ENCODE results near the gene ANAPC16. TPM values are rescaled to one million over a fixed set of nuclear protein-coding genes. Genes with fewer than 3 reads are reported as not detected.
"Not testable (repeated sequence)": the region's sequence is repeated elsewhere in the genome, so short reads cannot be mapped to it uniquely, and the experiment has no call there.

Gene ANAPC16
- total RNA-seq, 2 experiments from 2014 or later: 71.0 to 81.8 TPM

- Mint-ChIP-seq H3K27ac (no peak overlapping the region), H3K36me3 (peaks cover 20% of the 10 kb centered on the region), H3K27me3 (no peaks in the 10 kb centered on the region), H3K4me1 (peaks cover 3% of the 10 kb centered on the region), H3K4me3 (no peak overlapping the region), H3K9me3 (no peaks in the 10 kb centered on the region)
- DNase-seq: no peak
Measured at GRCh38 chr10:72200883-72201282, 14.9 kb upstream of the ANAPC16 start.

DNA sequence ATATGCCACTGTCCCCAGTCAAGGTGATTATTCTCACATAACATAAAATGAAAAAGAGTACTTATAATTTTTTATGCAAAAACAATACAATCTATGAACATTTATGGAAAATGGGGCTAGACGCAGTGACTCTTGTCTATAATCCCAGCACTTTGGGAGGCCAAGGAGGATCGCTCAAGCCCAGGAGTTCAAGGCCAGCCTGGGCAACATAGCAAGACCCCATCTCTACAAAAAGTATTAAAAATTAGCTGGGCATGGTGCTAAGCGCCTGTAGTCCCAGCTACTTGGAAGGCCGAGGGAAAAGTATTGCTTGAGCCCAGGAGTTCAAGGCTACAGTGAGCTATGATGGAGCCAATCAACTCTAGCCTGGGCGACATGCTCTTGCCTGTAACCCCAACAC is 14.5 kb upstream of the ANAPC16 start:
- Mint-ChIP-seq H3K4me1 (peaks cover 3% of the 10 kb centered on the region), H3K27ac (no peak overlapping the region), H3K4me3 (no peak overlapping the region), H3K9me3 (no peaks in the 10 kb centered on the region), H3K36me3 (peaks cover 18% of the 10 kb centered on the region), H3K27me3 (no peaks in the 10 kb centered on the region)
- DNase-seq: no peak

DNA sequence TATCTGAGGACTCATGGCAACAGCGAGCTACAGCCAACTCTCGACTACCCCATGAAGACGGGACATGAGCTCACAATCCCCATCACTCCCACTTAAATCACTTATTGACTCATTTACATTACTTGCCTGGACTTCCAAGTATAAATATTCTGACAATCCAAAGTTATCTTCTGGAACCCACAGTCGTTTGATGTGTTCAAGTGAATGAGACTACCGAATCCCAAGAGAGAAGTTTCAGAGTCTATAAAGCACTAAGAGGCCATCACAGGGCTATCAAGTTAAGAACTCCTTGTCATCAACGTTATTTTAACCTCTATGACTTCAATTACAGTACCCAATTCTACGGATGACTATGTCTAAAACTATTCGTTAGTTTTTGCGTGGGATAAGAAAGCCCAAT is 11.5 kb upstream of the ANAPC16 start:
- H3K27me3 Mint-ChIP-seq: no peaks in the 10 kb centered on the region
- H3K4me1 Mint-ChIP-seq: peaks cover 12% of the 10 kb centered on the region
- H3K9me3 Mint-ChIP-seq: no peaks in the 10 kb centered on the region
- no peak for DNase-seq
- no peak overlapping the region for H3K27ac Mint-ChIP-seq
- H3K4me3 Mint-ChIP-seq: no peak overlapping the region
- peaks cover 32% of the 10 kb centered on the region for H3K36me3 Mint-ChIP-seq

GRCh38 chr10:72204724-72205123 is 11.1 kb upstream of the ANAPC16 start:
- no peak overlapping the region for H3K4me3 Mint-ChIP-seq

GRCh38 chr10:72206511-72207229 is 9.1 kb upstream of the ANAPC16 start:
- H3K9me3 Mint-ChIP-seq: no peaks in the 10 kb centered on the region
- no peak for DNase-seq
- no peaks in the 10 kb centered on the region for H3K27me3 Mint-ChIP-seq
- H3K36me3 Mint-ChIP-seq: peaks cover 34% of the 10 kb centered on the region
- H3K4me3 Mint-ChIP-seq: no peak overlapping the region
- H3K4me1 Mint-ChIP-seq: peaks cover 20% of the 10 kb centered on the region
- no peak overlapping the region for H3K27ac Mint-ChIP-seq

More at GRCh38 chr10:72204724-72205123, 11.1 kb upstream of the ANAPC16 start:
- Mint-ChIP-seq H3K27ac (no peak overlapping the region), H3K4me1 (peaks cover 12% of the 10 kb centered on the region), H3K27me3 (no peaks in the 10 kb centered on the region), H3K36me3 (peaks cover 29% of the 10 kb centered on the region), H3K9me3 (no peaks in the 10 kb centered on the region)
- no peak for DNase-seq

DNA sequence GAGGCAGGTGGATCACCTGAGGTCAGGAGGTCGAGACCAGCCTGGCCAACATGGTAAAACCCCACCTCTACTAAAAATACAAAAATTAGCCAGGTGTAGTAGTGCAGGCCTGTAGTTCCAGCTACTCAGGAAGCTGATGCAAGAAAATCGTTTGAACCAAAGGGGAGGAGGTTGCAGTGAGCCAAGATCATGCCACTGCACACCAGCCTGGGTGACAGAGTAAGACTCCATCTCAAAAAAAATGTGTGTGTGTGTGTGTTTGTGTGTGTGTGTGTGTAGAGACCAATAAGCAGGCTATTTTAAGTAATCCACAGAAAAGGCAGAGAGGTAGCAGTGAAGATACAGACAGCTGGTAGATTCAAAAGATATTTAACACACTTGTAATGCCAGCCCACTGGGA is 7.3 kb upstream of the ANAPC16 start:
- not testable (repeated sequence) for H3K27me3 Mint-ChIP-seq, DNase-seq, H3K9me3 Mint-ChIP-seq
- peaks cover 26% of the 10 kb centered on the region for H3K4me1 Mint-ChIP-seq
- peak overlapping the region; percentile 52 for H3K4me3 Mint-ChIP-seq
- peaks cover 31% of the 10 kb centered on the region for H3K36me3 Mint-ChIP-seq
- peak overlapping the region; percentile 92 for H3K27ac Mint-ChIP-seq

GRCh38 chr10:72211381-72211780 is 4.4 kb upstream of the ANAPC16 start:
- H3K4me3 Mint-ChIP-seq, H3K9me3 Mint-ChIP-seq, H3K27ac Mint-ChIP-seq, DNase-seq, H3K27me3 Mint-ChIP-seq: not testable (repeated sequence)
- peaks cover 32% of the 10 kb centered on the region for H3K36me3 Mint-ChIP-seq
- H3K4me1 Mint-ChIP-seq: peaks cover 33% of the 10 kb centered on the region

DNA sequence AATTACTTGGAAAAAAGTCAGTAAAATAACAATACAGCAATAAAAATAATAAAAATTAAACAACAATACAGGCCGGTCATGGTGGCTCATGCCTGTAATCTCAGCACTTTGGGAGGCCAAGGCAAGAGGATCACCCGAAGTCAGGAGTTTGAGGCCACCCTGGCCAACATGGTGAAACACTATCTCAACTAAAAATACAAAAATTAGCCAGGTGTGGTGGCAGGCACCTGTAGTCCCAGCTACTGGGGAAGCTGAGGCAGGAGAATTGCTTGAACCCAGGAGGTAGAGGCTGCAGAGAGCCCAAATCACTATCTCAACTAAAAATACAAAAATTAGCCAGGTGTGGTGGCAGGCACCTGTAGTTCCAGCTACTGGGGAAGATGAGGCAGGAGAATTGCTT is 4.0 kb upstream of the ANAPC16 start:
- Mint-ChIP-seq H3K36me3 (peaks cover 34% of the 10 kb centered on the region), H3K4me1 (peaks cover 34% of the 10 kb centered on the region), H3K27ac (peak overlapping the region; percentile 29)
- not testable (repeated sequence) for H3K9me3 Mint-ChIP-seq, DNase-seq, H3K4me3 Mint-ChIP-seq, H3K27me3 Mint-ChIP-seq

DNA sequence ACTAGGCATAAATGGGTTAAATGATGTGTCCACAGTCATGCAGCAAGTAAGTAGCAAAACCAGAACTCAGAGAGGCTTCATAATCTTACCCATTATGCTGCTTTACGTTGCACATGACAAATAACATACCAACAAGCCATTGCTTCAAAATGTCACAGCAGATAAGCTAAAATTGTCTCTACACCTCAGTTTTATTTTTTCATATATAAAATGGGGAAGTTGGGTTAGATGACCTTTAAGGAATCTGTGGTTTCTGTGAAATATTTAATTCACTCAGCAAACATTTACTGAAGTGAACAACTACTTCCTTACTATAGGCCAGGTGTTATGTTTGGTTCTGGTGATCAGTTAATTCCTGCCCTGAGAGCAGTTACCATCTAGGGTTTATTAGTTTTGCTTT is 2.5 kb downstream of the ANAPC16 start:
- Mint-ChIP-seq H3K4me1 (peaks cover 46% of the 10 kb centered on the region), H3K36me3 (peaks cover 29% of the 10 kb centered on the region), H3K27ac (peak overlapping the region; percentile 97), H3K9me3 (no peaks in the 10 kb centered on the region), H3K4me3 (peak overlapping the region; percentile 77), H3K27me3 (no peaks in the 10 kb centered on the region)
- DNase-seq: no peak

- Mint-ChIP-seq H3K9me3 (no peaks in the 10 kb centered on the region), H3K4me1 (peaks cover 50% of the 10 kb centered on the region), H3K27me3 (no peaks in the 10 kb centered on the region), H3K36me3 (peaks cover 31% of the 10 kb centered on the region), H3K27ac (peak overlapping the region; percentile 97), H3K4me3 (peak overlapping the region; percentile 77)
- DNase-seq: no peak
Measured at GRCh38 chr10:72218726-72219125, 2.9 kb downstream of the ANAPC16 start.

DNA sequence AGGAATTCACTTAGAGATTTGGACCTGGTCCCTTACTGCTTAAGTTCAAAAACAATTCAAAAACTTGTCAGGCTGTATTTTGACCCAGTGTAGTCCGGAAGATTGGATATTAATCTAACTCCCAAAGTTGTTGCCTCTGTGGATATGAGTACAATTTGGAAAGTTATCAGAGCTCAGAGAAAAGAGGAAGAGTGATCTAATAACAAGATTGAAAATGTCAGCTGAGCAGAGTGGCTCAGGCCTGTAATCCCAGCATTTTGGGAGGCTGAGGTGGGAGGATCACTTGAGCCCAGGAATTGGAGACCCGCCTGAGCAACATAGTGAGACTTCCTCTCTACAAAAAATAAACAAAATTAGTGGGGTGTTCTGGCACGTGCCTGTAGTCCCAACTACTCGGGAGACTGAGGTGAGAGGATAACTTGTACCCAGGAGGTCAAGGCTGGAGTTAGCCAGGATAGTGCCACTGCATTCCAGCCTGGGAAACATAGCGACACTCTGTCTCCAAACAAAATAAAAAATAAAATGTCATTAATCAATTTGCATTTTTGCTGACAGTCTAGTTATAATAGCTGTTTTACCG is 3.5 kb downstream of the ANAPC16 start:
- DNase-seq: no peak
- Mint-ChIP-seq H3K36me3 (peaks cover 34% of the 10 kb centered on the region), H3K9me3 (no peaks in the 10 kb centered on the region), H3K4me1 (peaks cover 54% of the 10 kb centered on the region), H3K27me3 (no peaks in the 10 kb centered on the region), H3K27ac (peak overlapping the region; percentile 97), H3K4me3 (peak overlapping the region; percentile 77)

DNA sequence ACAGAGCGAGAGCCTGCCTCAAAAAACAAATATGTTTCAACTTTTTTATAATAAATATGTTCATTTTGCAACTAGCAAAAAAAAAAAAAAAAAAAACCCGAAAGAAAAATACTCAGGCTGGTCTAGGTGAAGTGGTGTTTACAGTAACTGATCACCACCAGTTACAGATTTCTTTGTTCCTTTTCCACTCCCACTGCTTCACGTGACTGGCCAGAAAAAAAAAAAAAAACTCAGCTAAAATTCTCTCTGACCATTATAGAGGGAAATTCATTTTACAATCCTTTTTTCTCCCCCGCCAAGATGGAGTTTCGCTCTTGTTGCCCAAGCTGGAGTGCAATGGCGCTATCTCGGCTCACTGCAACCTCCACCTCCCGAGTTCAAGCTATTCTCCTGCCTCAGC is 4.8 kb downstream of the ANAPC16 start:
- Mint-ChIP-seq H3K27me3 (no peaks in the 10 kb centered on the region), H3K4me3 (no peak overlapping the region), H3K27ac (peak overlapping the region; percentile 77), H3K4me1 (peaks cover 51% of the 10 kb centered on the region), H3K9me3 (no peaks in the 10 kb centered on the region), H3K36me3 (peaks cover 37% of the 10 kb centered on the region)
- DNase-seq: no peak

- Mint-ChIP-seq H3K4me1 (peaks cover 51% of the 10 kb centered on the region), H3K27me3 (no peaks in the 10 kb centered on the region)
Measured at GRCh38 chr10:72221278-72221677, 5.5 kb downstream of the ANAPC16 start.

GRCh38 chr10:72223743-72224101 is 7.9 kb downstream of the ANAPC16 start:
- Mint-ChIP-seq H3K4me3 (peak overlapping the region; percentile 12), H3K9me3 (no peaks in the 10 kb centered on the region), H3K4me1 (peaks cover 56% of the 10 kb centered on the region), H3K27ac (peak overlapping the region; percentile 78), H3K27me3 (no peaks in the 10 kb centered on the region), H3K36me3 (peaks cover 28% of the 10 kb centered on the region)
- peak; percentile 37 for DNase-seq

More at GRCh38 chr10:72221278-72221677, 5.5 kb downstream of the ANAPC16 start:
- H3K36me3 Mint-ChIP-seq: peaks cover 35% of the 10 kb centered on the region
- H3K9me3 Mint-ChIP-seq: no peaks in the 10 kb centered on the region
- no peak for DNase-seq
- no peak overlapping the region for H3K27ac Mint-ChIP-seq
- H3K4me3 Mint-ChIP-seq: no peak overlapping the region

- H3K27ac Mint-ChIP-seq: peak overlapping the region; percentile 78
- not testable (repeated sequence) for H3K27me3 Mint-ChIP-seq, H3K4me3 Mint-ChIP-seq, H3K9me3 Mint-ChIP-seq, DNase-seq
- H3K4me1 Mint-ChIP-seq: peaks cover 54% of the 10 kb centered on the region
- peaks cover 27% of the 10 kb centered on the region for H3K36me3 Mint-ChIP-seq
Measured at GRCh38 chr10:72224191-72224590, 8.4 kb downstream of the ANAPC16 start.
